NCI-H69 (cell line): ENCODE data around the gene SLC41A3.

Experiments used
- DNase-seq: peaks from one replicate; lab custom pipeline; 2025; lab: John Stamatoyannopoulos, UW

Gene SLC41A3

DNA sequence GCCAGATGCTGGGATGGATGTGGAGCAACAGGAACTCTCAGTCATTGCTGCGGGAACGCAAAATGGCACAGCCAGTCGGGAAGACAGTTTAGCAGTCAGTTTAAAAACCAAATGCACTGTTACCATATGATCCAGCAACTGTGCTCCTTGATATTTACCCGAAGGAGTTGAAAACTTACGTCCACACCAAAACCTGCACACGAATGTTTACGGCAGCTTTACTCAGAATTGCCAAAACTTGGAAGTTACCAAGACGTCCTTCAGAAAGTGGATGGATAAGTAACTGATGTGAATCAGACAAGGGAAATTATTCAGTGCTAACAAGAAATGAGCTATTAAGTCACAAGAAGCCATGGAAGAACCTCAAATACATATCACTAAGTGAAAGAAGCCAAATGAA, 36.1 kb upstream of the SLC41A3 start:
- no peak for DNase-seq

GRCh38 chr3:126119008-126119675, 35.2 kb upstream of the SLC41A3 start:
- DNase-seq = no peak

DNA sequence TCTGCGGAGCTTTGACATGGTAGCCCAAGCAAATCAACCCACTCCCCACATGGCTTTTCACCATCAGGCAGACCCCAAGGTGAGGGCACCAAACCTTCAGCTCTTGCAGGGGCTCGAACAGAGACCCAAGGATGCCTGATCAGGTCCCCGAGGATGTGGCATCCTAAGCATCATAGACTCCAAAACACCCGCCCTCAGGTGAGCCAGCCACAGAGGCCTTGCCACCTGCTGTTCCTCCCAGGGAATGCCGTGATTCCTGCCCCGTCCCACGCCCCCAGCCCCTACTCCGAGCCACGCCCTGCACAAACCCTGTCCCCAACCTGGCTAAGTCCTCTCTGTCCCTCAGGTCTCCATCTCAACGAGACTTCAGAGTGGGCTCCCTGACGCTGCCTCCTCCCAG, 34.7 kb upstream of the SLC41A3 start:
- DNase-seq = no peak

DNA sequence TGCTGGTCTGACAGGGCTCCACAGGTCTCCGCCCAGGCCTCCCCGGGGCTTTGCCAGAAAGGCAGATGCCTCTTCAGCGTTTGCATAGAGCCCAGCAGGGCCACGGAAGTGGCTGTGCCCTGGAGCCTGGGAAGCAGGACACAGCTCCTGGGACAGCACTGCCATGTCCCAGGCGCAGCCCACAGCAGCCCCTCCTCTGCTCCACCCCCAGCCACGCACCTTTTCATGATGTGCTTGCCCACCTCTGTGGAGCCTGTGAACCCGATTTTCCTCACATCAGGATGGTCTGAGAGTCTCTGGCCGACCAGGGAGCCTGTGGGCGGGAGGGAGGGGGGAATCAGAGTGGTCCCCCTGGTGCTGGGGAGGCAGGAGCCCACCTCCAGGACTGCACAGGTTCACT, 33.9 kb upstream of the SLC41A3 start:
- DNase-seq = no peak

- no peak for DNase-seq
Observed at GRCh38 chr3:126117212-126117611, 33.3 kb upstream of the SLC41A3 start.

GRCh38 chr3:126116526-126116925, 32.6 kb upstream of the SLC41A3 start:
- no peak for DNase-seq

DNA sequence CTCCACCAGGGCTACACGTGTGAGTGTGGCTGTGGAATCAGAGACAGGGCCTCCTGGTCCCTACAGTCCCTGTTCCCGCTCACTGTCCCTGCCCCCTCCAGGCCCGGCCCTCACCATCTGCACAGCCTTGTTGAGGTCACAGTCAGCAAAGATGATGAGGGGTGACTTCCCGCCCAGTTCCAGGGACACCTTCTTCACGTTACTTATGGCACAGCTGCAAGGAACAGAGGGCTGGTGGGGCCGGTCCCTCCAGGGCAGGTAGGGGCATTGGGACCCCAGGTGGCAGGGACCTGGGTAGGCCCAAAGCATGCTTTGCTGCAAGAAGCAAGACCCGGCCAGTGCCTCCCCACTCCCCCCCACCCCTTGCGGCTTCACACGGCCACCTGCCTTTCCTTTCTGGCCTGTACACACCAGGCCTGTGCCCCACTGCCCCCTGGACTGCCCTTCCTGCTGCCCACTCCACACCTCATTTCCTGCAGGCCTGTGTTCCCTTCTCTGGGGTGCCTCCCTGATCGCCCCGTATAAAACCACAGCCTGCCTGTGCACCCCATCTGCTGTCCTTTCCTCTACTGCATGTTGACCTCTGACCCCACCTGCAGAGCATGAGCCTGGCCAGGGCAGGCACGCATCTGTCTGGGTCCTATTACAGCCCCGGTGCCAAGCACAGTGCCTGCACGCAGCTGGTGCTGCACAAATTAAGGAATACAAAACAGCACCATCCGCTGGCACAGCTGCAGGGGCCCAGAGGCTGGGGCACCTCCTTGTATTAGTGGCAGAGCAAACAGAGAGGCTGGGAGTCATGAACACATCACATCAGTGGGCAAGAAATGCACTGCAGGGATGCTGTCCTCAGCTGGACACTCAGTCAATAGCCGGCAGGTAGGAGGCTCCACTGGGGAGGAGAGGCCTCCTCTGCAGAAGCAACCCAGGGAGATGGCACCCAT, 30.8 kb upstream of the SLC41A3 start:
- DNase-seq = no peak

DNA sequence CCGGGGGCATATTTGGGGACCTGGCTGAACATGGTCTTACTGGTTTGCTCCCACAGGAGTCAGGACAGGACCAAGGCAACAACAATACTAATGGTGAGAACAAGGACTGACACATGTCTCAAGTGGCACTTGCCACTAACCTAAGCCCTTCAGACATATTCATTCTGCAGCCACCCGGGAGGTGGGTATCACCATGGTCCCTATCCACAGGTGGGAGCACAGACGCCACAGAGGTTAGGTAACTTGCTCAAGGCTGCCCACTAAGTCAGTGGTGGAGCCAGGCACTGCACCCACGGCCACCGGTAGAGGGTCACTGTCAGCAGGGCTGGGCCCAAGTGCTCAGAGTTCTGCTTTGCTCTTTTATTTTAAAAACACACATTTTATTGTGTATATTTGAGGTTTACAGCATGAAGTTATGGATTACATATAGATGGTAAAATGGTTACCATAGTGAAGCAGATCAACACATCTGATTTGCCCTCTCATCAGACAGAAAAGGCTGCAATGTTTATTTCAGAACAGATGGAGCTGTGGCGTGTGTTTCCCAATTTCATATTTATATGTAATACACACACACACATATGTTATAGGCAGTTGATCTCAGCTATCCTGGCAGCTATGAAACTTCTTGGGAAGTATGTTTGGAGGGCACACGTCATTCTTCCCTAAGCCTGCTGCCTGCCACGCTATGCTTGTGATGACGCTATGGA, 30.0 kb upstream of the SLC41A3 start:
- DNase-seq = peak; percentile 3

DNA sequence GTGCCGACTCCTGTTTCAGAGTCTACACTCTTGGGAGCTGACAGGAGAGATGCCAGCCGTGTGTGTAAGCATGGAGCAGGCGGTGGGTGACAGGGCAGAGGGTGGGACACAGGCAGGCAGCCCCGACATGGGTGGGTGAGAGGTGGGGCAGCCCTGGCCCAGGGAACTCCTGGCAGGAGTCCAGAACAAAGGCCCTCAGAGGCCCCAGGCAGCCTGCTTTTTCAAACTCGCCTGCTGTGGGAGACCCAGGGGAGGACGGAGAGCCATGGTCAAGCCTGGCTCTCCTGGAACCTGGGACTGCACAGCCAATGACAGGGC, 29.3 kb upstream of the SLC41A3 start:
- no peak for DNase-seq

DNA sequence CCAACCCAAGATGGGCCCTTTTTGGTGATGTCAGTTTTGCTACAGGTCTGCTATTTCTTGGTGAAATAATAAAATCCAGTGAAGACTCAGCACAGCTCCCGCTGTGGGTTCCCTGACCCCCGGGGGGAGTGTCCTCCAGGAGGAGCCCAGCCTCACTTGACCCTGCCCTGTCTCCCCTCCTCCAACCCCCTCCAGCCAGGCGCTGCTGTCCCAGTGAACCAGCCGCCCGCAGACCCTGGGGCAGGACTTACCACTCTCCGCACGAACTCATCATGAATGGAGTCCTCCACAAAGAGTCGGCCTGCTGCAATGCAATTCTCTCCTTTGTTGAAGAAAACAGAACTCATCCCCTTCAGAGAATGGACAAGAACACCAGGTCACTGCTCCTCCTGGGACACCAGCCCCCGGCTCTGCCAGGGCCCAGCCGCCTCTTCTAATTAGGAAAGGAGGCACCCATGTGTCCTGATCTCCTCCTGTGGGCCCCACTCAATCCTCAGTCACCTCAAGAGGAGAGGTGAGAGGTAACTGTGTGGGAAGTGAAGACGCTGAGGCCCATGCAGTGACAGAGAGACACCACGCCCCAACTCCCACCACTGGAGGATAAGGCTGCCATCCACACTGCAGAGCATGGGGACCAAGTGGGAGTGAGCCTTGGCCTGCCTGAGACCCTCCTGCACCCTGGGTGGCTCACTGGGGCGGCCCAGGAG, 28.8 kb upstream of the SLC41A3 start:
- no peak for DNase-seq

- DNase-seq = no peak
Observed at GRCh38 chr3:126111566-126112475, 27.9 kb upstream of the SLC41A3 start.

- DNase-seq = no peak
Observed at GRCh38 chr3:126111126-126111551, 27.2 kb upstream of the SLC41A3 start.

DNA sequence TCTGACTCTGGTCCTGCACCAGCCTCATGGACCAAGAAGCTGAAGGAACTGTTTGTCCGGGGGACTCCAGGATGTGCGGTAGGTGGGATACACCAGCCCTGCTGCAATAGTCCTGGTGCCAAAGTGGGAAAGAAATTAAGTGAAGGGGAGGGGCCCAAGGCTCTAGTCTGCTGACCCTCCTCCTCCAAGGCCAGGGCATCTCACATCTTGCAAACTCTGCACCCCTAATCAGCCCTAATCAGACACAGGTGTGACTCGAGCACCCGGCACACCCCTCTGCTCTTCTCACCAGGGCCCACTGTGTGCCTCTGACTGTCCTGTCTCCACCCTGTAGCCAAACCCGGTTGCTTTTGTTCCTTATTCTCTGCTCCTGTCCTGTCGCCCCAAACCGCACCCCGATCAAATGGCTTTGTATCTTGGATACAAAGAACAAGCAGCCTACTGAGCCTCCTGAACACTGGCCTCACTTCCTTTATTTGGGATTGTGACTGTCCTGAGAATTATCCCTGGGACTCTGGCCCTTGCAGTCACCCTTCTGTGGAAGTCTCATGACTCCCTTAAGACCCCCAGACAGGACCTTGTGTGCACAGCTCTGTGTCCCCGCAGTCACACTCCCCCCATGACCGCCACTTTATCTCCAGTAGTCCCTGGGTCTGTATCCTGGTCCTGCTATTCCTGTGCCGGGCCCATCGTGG, 26.7 kb upstream of the SLC41A3 start:
- DNase-seq = no peak

GRCh38 chr3:126109880-126110235, 25.9 kb upstream of the SLC41A3 start:
- DNase-seq = no peak

DNA sequence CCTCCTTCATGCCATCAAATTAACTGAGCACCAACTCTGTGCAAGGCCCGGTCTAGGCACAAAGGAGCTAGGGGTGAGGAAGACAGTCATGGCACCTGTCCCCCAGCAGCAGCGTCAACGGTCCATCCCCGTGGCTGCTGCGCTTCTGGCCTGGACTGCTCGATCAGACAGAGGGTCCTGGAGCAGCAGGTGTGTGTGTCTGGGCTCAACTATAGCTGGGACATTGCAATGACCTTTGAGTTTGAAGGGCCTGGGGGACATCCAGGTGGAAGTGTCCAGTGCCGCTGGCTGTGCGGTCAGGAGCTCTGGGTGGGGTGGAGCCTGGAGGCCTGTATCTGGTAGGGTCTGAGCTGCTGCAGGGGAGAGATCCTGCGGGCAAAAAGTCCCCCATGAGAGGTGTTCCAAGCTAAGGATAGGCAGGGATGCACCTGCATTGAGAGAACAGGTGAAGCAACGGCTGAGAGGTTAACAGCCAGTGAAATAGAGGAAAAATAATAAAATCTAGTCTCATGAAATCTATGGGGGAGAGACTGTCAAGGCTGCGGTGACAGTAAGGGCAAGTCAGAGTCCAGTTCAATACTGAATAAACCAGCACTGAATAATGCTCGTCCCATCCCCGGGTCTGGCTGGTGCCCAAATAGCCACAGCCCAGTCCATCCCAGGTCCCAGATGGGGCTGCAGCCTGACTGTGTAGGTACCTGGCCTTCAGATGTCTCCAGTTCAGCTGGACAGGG, 25.4 kb upstream of the SLC41A3 start:
- no peak for DNase-seq

DNA sequence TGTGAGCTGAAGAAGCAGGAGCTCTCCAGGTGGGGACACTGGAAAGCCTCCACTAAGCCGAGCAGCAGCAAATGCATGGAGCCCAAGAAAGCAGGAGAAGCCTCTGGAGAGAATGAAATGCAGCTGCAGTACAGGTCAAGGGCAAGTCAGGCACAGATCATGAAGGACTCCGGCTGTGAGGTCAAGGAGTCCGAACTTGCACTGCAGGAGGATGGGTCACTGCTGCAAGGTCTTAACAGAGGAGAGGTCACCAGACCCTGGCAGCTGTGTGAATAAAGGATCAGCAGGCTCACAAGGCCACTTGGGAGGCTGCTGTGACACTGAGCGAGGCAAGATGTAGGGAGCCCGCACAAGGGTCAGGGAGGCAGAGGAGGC, 24.7 kb upstream of the SLC41A3 start:
- no peak for DNase-seq

- no peak for DNase-seq
Observed at GRCh38 chr3:126107957-126108675, 24.2 kb upstream of the SLC41A3 start.

DNA sequence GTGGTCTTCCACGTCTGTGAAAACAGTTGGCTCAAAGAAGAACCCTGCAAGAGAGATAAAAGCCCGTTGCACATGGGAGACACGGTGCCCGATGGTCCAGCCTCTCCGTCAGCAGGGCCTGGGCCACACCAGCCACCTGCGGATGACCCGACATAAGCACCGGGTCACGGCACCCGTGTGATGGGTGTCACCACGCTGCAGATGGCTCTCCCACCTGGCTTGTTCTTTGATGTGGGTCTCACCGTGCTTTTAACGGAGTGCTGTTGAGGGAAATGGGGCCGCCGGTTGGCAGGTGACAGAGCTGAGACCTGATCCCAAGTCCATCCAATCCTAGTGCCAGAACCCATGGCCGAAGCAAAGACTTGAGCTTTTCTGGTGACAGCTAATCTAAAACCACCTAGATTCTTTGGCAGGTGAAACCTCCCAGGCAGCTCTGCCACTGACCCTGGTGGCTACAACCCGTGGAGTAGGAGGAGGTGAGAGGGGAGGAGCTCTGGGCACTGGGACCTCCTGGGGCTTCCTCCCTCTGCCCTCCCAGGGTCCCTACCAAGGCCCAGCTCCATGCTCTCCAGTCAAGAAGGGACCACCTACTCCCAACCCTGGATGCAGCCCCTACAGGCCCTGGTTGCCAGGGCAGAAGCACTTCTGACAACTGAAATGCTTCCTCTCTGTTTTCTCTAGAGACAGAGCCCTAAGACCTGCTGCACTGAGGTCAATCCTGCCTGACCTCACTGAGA, 23.4 kb upstream of the SLC41A3 start:
- no peak for DNase-seq
